HepG2 (cell line): ENCODE measurements around the gene DPH2. TPM values are rescaled to one million over a fixed set of nuclear protein-coding genes. Genes with fewer than 3 reads are reported as not detected.

Experiments
- FOXA3 ChIP-seq: IDR thresholded peaks from 2 replicates; pipeline ENCODE4 v1.6.1; 2016; ENCODE audit warnings: missing genetic modification reagents, missing compliant biosample characterization
- SALL1 ChIP-seq: sonication (generic); formaldehyde crosslinking; IDR thresholded peaks from 2 replicates; pipeline ENCODE4 v1.8.0; 2022; ENCODE audit warnings: mild to moderate bottlenecking, missing genetic modification reagents
- SAP130 ChIP-seq: IDR thresholded peaks from 2 replicates; pipeline ENCODE4 v1.6.1; 2016; ENCODE audit warnings: low read depth
- SIN3A ChIP-seq: IDR thresholded peaks from 2 replicates; pipeline ENCODE4 v1.6.1; 2011; ENCODE audit warnings: low read depth, mild to moderate bottlenecking, control low read depth, low read length, borderline replicate concordance
- ZFP1 ChIP-seq: IDR thresholded peaks from 2 replicates; pipeline ENCODE4 v1.6.1; 2016
- ZFY ChIP-seq: sonication (generic); formaldehyde crosslinking; IDR thresholded peaks from 2 replicates; pipeline ENCODE4 v1.4.0; 2020; ENCODE audit warnings: missing genetic modification reagents
- ZMYM4 ChIP-seq: sonication (generic); formaldehyde crosslinking; IDR thresholded peaks from 2 replicates; pipeline ENCODE4 v1.8.1; 2023; ENCODE audit warnings: mild to moderate bottlenecking, missing genetic modification reagents
- ZNF354B ChIP-seq: sonication (generic); formaldehyde crosslinking; IDR thresholded peaks from 2 replicates; pipeline ENCODE4 v1.8.0; 2022; ENCODE audit warnings: mild to moderate bottlenecking, missing genetic modification reagents
- ZNF678 ChIP-seq: sonication (generic); formaldehyde crosslinking; IDR thresholded peaks from 2 replicates; pipeline ENCODE4 v1.4.0; 2020; ENCODE audit warnings: mild to moderate bottlenecking, missing genetic modification reagents
- ZSCAN9 ChIP-seq: IDR thresholded peaks from 2 replicates; pipeline ENCODE4 v1.6.1; 2016; ENCODE audit warnings: borderline replicate concordance
- polyA plus RNA-seq, 8 experiments: library from polyadenylated mRNA; depleted of rRNA in 3 of 8; stranded (reverse) in 7 of 8; unstranded in 1 of 8; fragments of >200 nt; fragmentation: Illumina TruSeq in 4 of 8; extraction: Trizol in 4 of 8; gene quantifications; 2 replicates each; pipeline versions ENCODE4 v1.2.1 to v1.2.3, GENCODE V29; 2011 to 2016; ENCODE audit warnings: low read depth in 4 of 8, missing spikeins in 1 of 8, mixed read lengths in 1 of 8; ENCODE audit not compliant: insufficient read depth in 1 of 8
- total RNA-seq, 5 experiments: library from RNA; depleted of rRNA; stranded (reverse); fragments of >200 nt; fragmentation: Illumina TruSeq; extraction: Trizol; gene quantifications; 2 replicates each; pipeline ENCODE4 v1.2.3, GENCODE V29; 2016; ENCODE audit warnings: low read depth in 1 of 5
- TF ChIP-seq, protein P1 (sequence below): sonication (generic); formaldehyde crosslinking; IDR thresholded peaks from 2 replicates; pipeline ENCODE4 v1.4.0; 2020; ENCODE audit warnings: missing genetic modification reagents
- TF ChIP-seq, protein P2 (sequence below): IDR thresholded peaks from 2 replicates; pipeline ENCODE4 v1.6.1; 2016
- TF ChIP-seq, protein P3 (sequence below): sonication (generic); formaldehyde crosslinking; IDR thresholded peaks from 2 replicates; pipeline ENCODE4 v1.5.1; 2020; ENCODE audit warnings: missing genetic modification reagents, mild to moderate bottlenecking, borderline replicate concordance
- TF ChIP-seq, protein P4 (sequence below): sonication (generic); formaldehyde crosslinking; IDR thresholded peaks from 2 replicates; pipeline ENCODE4 v1.5.0; 2020; ENCODE audit warnings: missing genetic modification reagents
- TF ChIP-seq, protein P5 (sequence below): sonication (generic); formaldehyde crosslinking; IDR thresholded peaks from 2 replicates; pipeline ENCODE4 v1.4.0; 2020; ENCODE audit warnings: mild to moderate bottlenecking, missing genetic modification reagents, borderline replicate concordance
- TF ChIP-seq, protein P6 (sequence below): sonication (generic); formaldehyde crosslinking; IDR thresholded peaks from 2 replicates; pipeline ENCODE4 v1.4.0; 2020; ENCODE audit warnings: mild to moderate bottlenecking, low read depth, missing genetic modification reagents

The DPH2 gene
- total and polyA plus RNA-seq, 2 of the 13 experiments (the other 11 are each of a cell fraction or from before 2014, with no cell fraction given) = 32.2 to 38.3 TPM

DNA sequence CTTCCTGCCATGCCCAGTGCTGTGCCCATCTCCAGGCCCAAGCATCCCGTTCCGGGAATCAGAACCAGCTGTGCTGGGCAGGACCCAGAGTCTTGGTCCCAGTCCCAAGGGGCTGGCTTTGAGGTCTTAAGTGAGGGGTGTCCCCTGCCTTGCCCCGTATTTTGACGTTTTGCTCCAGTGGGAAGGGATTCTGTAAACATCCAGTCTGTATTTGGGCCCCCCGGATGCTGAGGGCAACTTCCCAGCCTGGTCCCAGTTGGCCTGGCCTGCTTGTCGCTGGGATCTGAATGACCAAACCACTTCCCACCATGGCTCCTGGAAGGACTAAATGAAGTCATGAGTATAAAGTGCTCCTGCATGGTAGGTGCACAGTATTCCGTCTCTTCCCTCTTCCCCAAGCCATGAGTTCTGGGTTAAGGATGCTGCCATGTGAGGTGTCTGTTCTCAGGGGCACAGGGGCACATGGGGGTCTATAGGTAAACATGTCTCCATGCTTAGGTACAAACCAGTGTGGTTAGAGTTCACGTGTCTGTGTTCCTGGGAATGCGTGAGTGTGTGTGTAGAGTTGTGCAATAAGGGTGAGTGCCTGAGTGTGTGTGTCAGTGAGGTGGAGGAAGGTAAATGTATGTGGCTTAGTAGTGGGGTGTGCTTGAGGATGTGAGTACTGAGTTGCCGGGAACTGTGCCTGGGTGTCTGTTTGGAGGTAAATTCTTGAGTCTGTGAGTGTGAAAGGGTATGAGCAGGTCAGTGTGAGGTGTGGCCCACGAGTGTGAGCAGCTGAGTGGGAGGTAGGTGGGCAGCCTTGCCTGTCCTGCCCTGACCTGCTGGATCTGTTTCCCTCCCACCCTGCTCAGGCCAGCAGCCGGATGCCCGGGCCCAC lies 10.7 kb downstream of the DPH2 start (continued):
- no peak for TF ChIP-seq ZMYM4 (CRISPR knock-in tag)
- TF ChIP-seq, protein P1, sequence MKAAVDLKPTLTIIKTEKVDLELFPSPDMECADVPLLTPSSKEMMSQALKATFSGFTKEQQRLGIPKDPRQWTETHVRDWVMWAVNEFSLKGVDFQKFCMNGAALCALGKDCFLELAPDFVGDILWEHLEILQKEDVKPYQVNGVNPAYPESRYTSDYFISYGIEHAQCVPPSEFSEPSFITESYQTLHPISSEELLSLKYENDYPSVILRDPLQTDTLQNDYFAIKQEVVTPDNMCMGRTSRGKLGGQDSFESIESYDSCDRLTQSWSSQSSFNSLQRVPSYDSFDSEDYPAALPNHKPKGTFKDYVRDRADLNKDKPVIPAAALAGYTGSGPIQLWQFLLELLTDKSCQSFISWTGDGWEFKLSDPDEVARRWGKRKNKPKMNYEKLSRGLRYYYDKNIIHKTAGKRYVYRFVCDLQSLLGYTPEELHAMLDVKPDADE (CRISPR knock-in tag) = no peak
- no peak for TF ChIP-seq ZNF354B
- TF ChIP-seq SALL1 (CRISPR knock-in tag) = no peak
- TF ChIP-seq, protein P2, sequence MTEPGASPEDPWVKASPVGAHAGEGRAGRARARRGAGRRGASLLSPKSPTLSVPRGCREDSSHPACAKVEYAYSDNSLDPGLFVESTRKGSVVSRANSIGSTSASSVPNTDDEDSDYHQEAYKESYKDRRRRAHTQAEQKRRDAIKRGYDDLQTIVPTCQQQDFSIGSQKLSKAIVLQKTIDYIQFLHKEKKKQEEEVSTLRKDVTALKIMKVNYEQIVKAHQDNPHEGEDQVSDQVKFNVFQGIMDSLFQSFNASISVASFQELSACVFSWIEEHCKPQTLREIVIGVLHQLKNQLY = no peak
- TF ChIP-seq SAP130 (CRISPR knock-in tag) = peak; percentile 13; the same call in 1 of the 2 replicates
- TF ChIP-seq, protein P3, sequence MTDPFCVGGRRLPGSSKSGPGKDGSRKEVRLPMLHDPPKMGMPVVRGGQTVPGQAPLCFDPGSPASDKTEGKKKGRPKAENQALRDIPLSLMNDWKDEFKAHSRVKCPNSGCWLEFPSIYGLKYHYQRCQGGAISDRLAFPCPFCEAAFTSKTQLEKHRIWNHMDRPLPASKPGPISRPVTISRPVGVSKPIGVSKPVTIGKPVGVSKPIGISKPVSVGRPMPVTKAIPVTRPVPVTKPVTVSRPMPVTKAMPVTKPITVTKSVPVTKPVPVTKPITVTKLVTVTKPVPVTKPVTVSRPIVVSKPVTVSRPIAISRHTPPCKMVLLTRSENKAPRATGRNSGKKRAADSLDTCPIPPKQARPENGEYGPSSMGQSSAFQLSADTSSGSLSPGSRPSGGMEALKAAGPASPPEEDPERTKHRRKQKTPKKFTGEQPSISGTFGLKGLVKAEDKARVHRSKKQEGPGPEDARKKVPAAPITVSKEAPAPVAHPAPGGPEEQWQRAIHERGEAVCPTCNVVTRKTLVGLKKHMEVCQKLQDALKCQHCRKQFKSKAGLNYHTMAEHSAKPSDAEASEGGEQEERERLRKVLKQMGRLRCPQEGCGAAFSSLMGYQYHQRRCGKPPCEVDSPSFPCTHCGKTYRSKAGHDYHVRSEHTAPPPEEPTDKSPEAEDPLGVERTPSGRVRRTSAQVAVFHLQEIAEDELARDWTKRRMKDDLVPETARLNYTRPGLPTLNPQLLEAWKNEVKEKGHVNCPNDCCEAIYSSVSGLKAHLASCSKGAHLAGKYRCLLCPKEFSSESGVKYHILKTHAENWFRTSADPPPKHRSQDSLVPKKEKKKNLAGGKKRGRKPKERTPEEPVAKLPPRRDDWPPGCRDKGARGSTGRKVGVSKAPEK (CRISPR knock-in tag) = no peak
- TF ChIP-seq ZFY (CRISPR knock-in tag) = no peak; the same call in 1 of the 2 replicates
- TF ChIP-seq, protein P4, sequence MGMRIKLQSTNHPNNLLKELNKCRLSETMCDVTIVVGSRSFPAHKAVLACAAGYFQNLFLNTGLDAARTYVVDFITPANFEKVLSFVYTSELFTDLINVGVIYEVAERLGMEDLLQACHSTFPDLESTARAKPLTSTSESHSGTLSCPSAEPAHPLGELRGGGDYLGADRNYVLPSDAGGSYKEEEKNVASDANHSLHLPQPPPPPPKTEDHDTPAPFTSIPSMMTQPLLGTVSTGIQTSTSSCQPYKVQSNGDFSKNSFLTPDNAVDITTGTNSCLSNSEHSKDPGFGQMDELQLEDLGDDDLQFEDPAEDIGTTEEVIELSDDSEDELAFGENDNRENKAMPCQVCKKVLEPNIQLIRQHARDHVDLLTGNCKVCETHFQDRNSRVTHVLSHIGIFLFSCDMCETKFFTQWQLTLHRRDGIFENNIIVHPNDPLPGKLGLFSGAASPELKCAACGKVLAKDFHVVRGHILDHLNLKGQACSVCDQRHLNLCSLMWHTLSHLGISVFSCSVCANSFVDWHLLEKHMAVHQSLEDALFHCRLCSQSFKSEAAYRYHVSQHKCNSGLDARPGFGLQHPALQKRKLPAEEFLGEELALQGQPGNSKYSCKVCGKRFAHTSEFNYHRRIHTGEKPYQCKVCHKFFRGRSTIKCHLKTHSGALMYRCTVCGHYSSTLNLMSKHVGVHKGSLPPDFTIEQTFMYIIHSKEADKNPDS (CRISPR knock-in tag) = no peak
- TF ChIP-seq ZFP1 = no peak
- TF ChIP-seq, protein P5, sequence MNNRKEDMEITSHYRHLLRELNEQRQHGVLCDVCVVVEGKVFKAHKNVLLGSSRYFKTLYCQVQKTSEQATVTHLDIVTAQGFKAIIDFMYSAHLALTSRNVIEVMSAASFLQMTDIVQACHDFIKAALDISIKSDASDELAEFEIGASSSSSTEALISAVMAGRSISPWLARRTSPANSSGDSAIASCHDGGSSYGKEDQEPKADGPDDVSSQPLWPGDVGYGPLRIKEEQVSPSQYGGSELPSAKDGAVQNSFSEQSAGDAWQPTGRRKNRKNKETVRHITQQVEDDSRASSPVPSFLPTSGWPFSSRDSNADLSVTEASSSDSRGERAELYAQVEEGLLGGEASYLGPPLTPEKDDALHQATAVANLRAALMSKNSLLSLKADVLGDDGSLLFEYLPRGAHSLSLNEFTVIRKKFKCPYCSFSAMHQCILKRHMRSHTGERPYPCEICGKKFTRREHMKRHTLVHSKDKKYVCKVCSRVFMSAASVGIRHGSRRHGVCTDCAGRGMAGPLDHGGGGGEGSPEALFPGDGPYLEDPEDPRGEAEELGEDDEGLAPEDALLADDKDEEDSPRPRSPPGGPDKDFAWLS (CRISPR knock-in tag) = peak; percentile 27; the same call in 1 of the 2 replicates
- TF ChIP-seq, protein P6, sequence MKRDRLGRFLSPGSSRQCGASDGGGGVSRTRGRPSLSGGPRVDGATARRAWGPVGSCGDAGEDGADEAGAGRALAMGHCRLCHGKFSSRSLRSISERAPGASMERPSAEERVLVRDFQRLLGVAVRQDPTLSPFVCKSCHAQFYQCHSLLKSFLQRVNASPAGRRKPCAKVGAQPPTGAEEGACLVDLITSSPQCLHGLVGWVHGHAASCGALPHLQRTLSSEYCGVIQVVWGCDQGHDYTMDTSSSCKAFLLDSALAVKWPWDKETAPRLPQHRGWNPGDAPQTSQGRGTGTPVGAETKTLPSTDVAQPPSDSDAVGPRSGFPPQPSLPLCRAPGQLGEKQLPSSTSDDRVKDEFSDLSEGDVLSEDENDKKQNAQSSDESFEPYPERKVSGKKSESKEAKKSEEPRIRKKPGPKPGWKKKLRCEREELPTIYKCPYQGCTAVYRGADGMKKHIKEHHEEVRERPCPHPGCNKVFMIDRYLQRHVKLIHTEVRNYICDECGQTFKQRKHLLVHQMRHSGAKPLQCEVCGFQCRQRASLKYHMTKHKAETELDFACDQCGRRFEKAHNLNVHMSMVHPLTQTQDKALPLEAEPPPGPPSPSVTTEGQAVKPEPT (CRISPR knock-in tag) = peak; percentile 37; the same call in 1 of the 2 replicates
- no peak for TF ChIP-seq SIN3A
- no peak; the same call in 1 of the 2 replicates for TF ChIP-seq FOXA3
- no peak for TF ChIP-seq ZNF678 (CRISPR knock-in tag)
- TF ChIP-seq ZSCAN9 (CRISPR knock-in tag) = no peak
